OCI-LY1 (cell line): Measurements from ENCODE around the gene SPNS2.

Source experiments
- H2AFZ ChIP-seq: fragments of 200-600 bp; sonication (generic), shearing (Covaris generic); 2 replicates; pipeline ENCODE4 v1.6.0; 2014; ENCODE audit warnings: antibody characterized with exemption, mild to moderate bottlenecking, low read length
- H3F3A ChIP-seq: fragments of 200-600 bp; sonication (generic), shearing (Covaris generic); 2 replicates; pipeline ENCODE4 v1.6.0; 2014; ENCODE audit warnings: mild to moderate bottlenecking, antibody characterized with exemption, low read length, moderate library complexity; ENCODE audit not compliant: insufficient read depth
- H3K27ac ChIP-seq: fragments of 200-600 bp; sonication (generic); 2 replicates; pipeline ENCODE4 v1.5.1; 2014; ENCODE audit warnings: low read length, mixed run types, mild to moderate bottlenecking, low read depth; ENCODE audit not compliant: poor library complexity, severe bottlenecking
- H3K27me3 ChIP-seq: fragments of 200-600 bp; sonication (generic); 2 replicates; pipeline ENCODE4 v1.6.0; 2014; ENCODE audit warnings: antibody characterized with exemption, mild to moderate bottlenecking, low read length, moderate library complexity; ENCODE audit not compliant: insufficient read depth
- H3K36me3 ChIP-seq: fragments of 200-600 bp; sonication (generic); 2 replicates; pipeline ENCODE4 v1.6.1; 2014; ENCODE audit warnings: mild to moderate bottlenecking, antibody characterized with exemption, low read length, moderate library complexity, mixed read lengths; ENCODE audit not compliant: insufficient read depth
- H3K4me1 ChIP-seq: fragments of 200-600 bp; sonication (generic); 2 replicates; pipeline ENCODE4 v1.5.1; 2014; ENCODE audit warnings: mild to moderate bottlenecking, low read length, moderate library complexity; ENCODE audit not compliant: insufficient read depth, severe bottlenecking
- H3K4me2 ChIP-seq: fragments of 200-600 bp; sonication (generic), shearing (Covaris generic); 2 replicates; pipeline ENCODE4 v1.6.1; 2014; ENCODE audit warnings: low read length
- H3K4me3 ChIP-seq: fragments of 200-600 bp; sonication (generic); 2 replicates; pipeline ENCODE4 v1.5.1; 2014; ENCODE audit warnings: low read length, low read depth, mild to moderate bottlenecking, mixed read lengths; ENCODE audit not compliant: poor library complexity, severe bottlenecking
- H3K79me2 ChIP-seq: fragments of 200-600 bp; shearing (Covaris generic); 2 replicates; pipeline ENCODE4 v1.6.1; 2016; ENCODE audit warnings: mixed run types, low read length, mixed read lengths; ENCODE audit not compliant: insufficient read depth
- H3K9ac ChIP-seq: fragments of 200-600 bp; sonication (generic), shearing (Covaris generic); 2 replicates; pipeline ENCODE4 v1.6.1; 2014; ENCODE audit warnings: mild to moderate bottlenecking, low read length, mixed read lengths
- H3K9me2 ChIP-seq: fragments of 200-600 bp; sonication (generic), shearing (Covaris generic); 2 replicates; pipeline ENCODE4 v1.6.1; 2014; ENCODE audit warnings: low read depth, mild to moderate bottlenecking, low read length, mixed read lengths
- H3K9me3 ChIP-seq: fragments of 200-600 bp; shearing (Covaris generic); 2 replicates; pipeline ENCODE4 v1.6.1; 2014; ENCODE audit warnings: low read length, mixed read lengths
- H4K20me1 ChIP-seq: fragments of 200-600 bp; sonication (generic), shearing (Covaris generic); 2 replicates; pipeline ENCODE4 v1.6.0; 2016; ENCODE audit warnings: mild to moderate bottlenecking, low read length; ENCODE audit not compliant: insufficient read depth
- CTCF ChIP-seq: fragments of 200-600 bp; sonication (generic), shearing (Covaris generic); IDR thresholded peaks from 2 replicates; pipeline ENCODE4 v1.5.1; 2017; ENCODE audit warnings: mild to moderate bottlenecking, antibody characterized with exemption, low read length, moderate library complexity, mixed read lengths
- EZH2 ChIP-seq: fragments of 200-600 bp; sonication (generic), shearing (Covaris generic); IDR thresholded peaks from 2 replicates; pipeline ENCODE4 v1.8.0; 2017; ENCODE audit warnings: borderline replicate concordance, mixed run types, mild to moderate bottlenecking, antibody characterized with exemption, low read length, moderate library complexity, mixed read lengths

SPNS2 gene

GRCh38 chr17:4582101-4582501 is 83.4 kb downstream of the SPNS2 start:
- H3K9me3 ChIP-seq, result no peaks in the 10 kb centered on the region
- H2AFZ ChIP-seq, result no peak overlapping the region
- H3K4me3 ChIP-seq, result no peak overlapping the region
- no peaks in the 10 kb centered on the region for H3K4me1 ChIP-seq
- H3K36me3 ChIP-seq, result no peaks in the 10 kb centered on the region
- TF ChIP-seq EZH2, result no peak
- no peak for TF ChIP-seq CTCF
- no peak overlapping the region for H3K9ac ChIP-seq
- H4K20me1 ChIP-seq, result no peaks in the 10 kb centered on the region
- no peaks in the 10 kb centered on the region for H3K79me2 ChIP-seq
- peaks cover 5% of the 10 kb centered on the region; the same call in 1 of the 2 replicates for H3K27me3 ChIP-seq
- H3K4me2 ChIP-seq, result no peak overlapping the region
- no peak overlapping the region for H3K27ac ChIP-seq
- no peaks in the 10 kb centered on the region for H3K9me2 ChIP-seq
- H3F3A ChIP-seq, result no peaks in the 10 kb centered on the region

- Histone ChIP-seq H3K9me2 (no peaks in the 10 kb centered on the region), H4K20me1 (no peaks in the 10 kb centered on the region), H3K4me1 (no peaks in the 10 kb centered on the region), H3K27ac (no peak overlapping the region), H3K4me2 (no peak overlapping the region), H3K36me3 (no peaks in the 10 kb centered on the region), H3K79me2 (no peaks in the 10 kb centered on the region), H3K4me3 (no peak overlapping the region), H2AFZ (no peak overlapping the region), H3K27me3 (peaks cover 5% of the 10 kb centered on the region; the same call in 1 of the 2 replicates), H3K9ac (no peak overlapping the region), H3F3A (no peaks in the 10 kb centered on the region), H3K9me3 (no peaks in the 10 kb centered on the region)
- no peak for TF ChIP-seq CTCF
- no peak for TF ChIP-seq EZH2
Observed at GRCh38 chr17:4582691-4583090, 84.0 kb downstream of the SPNS2 start.

DNA sequence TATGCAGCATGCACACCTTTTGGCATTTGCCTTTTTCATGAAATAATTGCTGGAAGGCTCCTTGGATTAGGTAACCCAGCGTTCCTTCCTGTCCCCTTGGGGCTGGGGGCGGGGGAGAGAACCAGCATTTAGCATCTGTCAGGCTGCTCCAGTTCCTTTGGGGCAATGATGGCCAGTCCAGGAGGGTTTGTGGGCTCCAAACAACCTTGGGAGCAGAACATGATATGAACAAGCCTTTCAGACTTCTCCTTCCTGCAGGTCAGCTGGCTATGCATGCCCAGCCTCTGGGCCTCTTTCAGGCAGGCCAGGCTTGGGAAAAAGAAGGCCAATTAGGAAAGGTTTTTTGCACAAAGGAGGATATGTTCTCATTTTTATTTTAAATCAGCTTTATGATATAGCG is 84.5 kb downstream of the SPNS2 start:
- Histone ChIP-seq H4K20me1 (no peaks in the 10 kb centered on the region), H3K36me3 (no peaks in the 10 kb centered on the region), H3K27me3 (peaks cover 5% of the 10 kb centered on the region; the same call in 1 of the 2 replicates), H3K9me3 (no peaks in the 10 kb centered on the region), H3F3A (no peaks in the 10 kb centered on the region), H3K27ac (no peak overlapping the region), H3K4me2 (no peak overlapping the region), H2AFZ (no peak overlapping the region), H3K4me3 (no peak overlapping the region), H3K9ac (no peak overlapping the region), H3K4me1 (no peaks in the 10 kb centered on the region), H3K79me2 (no peaks in the 10 kb centered on the region), H3K9me2 (no peaks in the 10 kb centered on the region)
- no peak for TF ChIP-seq EZH2

DNA sequence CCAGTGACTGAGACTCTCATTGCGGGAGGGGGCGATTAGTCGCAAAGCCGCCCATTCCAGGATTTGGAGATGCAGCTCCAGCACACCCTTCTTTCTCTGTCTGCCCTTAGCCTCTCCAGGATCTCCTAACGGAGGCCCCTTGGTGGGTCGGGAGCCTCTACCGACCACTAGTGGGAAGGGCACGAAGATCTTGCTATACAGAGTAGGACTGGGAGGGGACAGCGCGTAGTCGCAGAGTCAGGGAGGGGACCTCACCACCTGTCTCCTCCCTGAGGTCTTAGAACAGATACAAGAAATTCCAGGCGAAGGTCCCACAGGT is 85.1 kb downstream of the SPNS2 start:
- Histone ChIP-seq H2AFZ (no peak overlapping the region), H3K27ac (no peak overlapping the region), H3F3A (no peaks in the 10 kb centered on the region), H3K9me3 (no peaks in the 10 kb centered on the region), H3K4me1 (no peaks in the 10 kb centered on the region), H3K27me3 (peaks cover 6% of the 10 kb centered on the region; the same call in 1 of the 2 replicates), H3K9me2 (no peaks in the 10 kb centered on the region), H3K4me3 (no peak overlapping the region), H3K9ac (no peak overlapping the region), H3K36me3 (no peaks in the 10 kb centered on the region), H3K79me2 (no peaks in the 10 kb centered on the region), H4K20me1 (no peaks in the 10 kb centered on the region), H3K4me2 (no peak overlapping the region)
- TF ChIP-seq CTCF, result peak; percentile 9; the same call in 1 of the 2 replicates
- TF ChIP-seq EZH2, result no peak
